Neural cell (in vitro differentiated cells): ENCODE measurements around the gene CELSR1. TPM values are rescaled to one million over a fixed set of nuclear protein-coding genes. Genes with fewer than 3 reads are reported as not detected.

Source experiments
- H2AFZ ChIP-seq: fragments of 200-600, 300-800 bp; sonication (generic), shearing (Covaris generic); 2 replicates; pipeline ENCODE4 v1.6.0; 2014; ENCODE audit warnings: low read depth, mild to moderate bottlenecking, antibody characterized with exemption, low read length, moderate library complexity
- H3F3A ChIP-seq: fragments of 200-600 bp; shearing (Covaris generic); 2 replicates; pipeline ENCODE4 v1.6.1; 2016; ENCODE audit warnings: mild to moderate bottlenecking, moderate library complexity, mixed read lengths, antibody characterized with exemption, low read length; ENCODE audit not compliant: insufficient read depth, poor library complexity, severe bottlenecking
- H3K27ac ChIP-seq: fragments of 200-600, 300-800 bp; sonication (generic), shearing (Covaris generic); 2 replicates; pipeline ENCODE4 v1.5.1; 2014; ENCODE audit warnings: mild to moderate bottlenecking, low read length, moderate library complexity
- H3K27me3 ChIP-seq: fragments of 300-800, 200-600 bp; sonication (generic), shearing (Covaris generic); 2 replicates; pipeline ENCODE4 v1.6.0; 2014; ENCODE audit warnings: mild to moderate bottlenecking, low read depth, low read length, moderate library complexity; ENCODE audit not compliant: insufficient read depth
- H3K36me3 ChIP-seq: fragments of 300-800, 200-600 bp; sonication (generic), shearing (Covaris generic); 2 replicates; pipeline ENCODE4 v1.5.1; 2014; ENCODE audit warnings: mild to moderate bottlenecking, antibody characterized with exemption, low read length, moderate library complexity; ENCODE audit not compliant: insufficient read depth
- H3K4me2 ChIP-seq: fragments of 300-800, 200-600 bp; sonication (generic), shearing (Covaris generic); 2 replicates; pipeline ENCODE4 v1.6.0; 2014; ENCODE audit warnings: mild to moderate bottlenecking, low read length
- H3K4me3 ChIP-seq: fragments of 300-800, 200-600 bp; sonication (generic), shearing (Covaris generic); 2 replicates; pipeline ENCODE4 v1.5.1; 2014; ENCODE audit warnings: mild to moderate bottlenecking, low read length, moderate library complexity
- H3K79me2 ChIP-seq: fragments of 200-600 bp; shearing (Covaris generic); replicated peaks from 2 replicates; pipeline ENCODE4 v1.6.0; 2014; ENCODE audit warnings: mild to moderate bottlenecking, low read length, moderate library complexity; ENCODE audit not compliant: insufficient read depth
- H3K9ac ChIP-seq: fragments of 300-800, 200-600 bp; sonication (generic), shearing (Covaris generic); 2 replicates; pipeline ENCODE4 v1.6.1; 2016; ENCODE audit warnings: mild to moderate bottlenecking, low read length, mixed read lengths
- H3K9me2 ChIP-seq: fragments of 200-600 bp; shearing (Covaris generic); 2 replicates; pipeline ENCODE4 v1.6.1; 2016; ENCODE audit warnings: mild to moderate bottlenecking, low read length, mixed read lengths; ENCODE audit not compliant: insufficient read depth
- H3K9me3 ChIP-seq: fragments of 200-600, 300-800 bp; sonication (generic), shearing (Covaris generic); 2 replicates; pipeline ENCODE4 v1.6.1; 2016; ENCODE audit warnings: mild to moderate bottlenecking, mixed run types, low read length, moderate library complexity, mixed read lengths
- H4K20me1 ChIP-seq: fragments of 200-600 bp; shearing (Covaris generic); 2 replicates; pipeline ENCODE4 v1.6.1; 2016; ENCODE audit warnings: mild to moderate bottlenecking, mixed run types; ENCODE audit not compliant: insufficient read depth
- CTCF ChIP-seq: fragments of 450-650 bp; IDR thresholded peaks from 2 replicates; pipeline ENCODE4 v1.5.1; 2014; ENCODE audit warnings: antibody characterized with exemption, mild to moderate bottlenecking, moderate library complexity; ENCODE audit not compliant: poor library complexity, severe bottlenecking
- EP300 ChIP-seq: fragments of 450-650 bp; conservative IDR thresholded peaks from 2 replicates; pipeline ENCODE4 v1.6.1; 2014; ENCODE audit warnings: antibody characterized with exemption, mild to moderate bottlenecking, moderate library complexity; ENCODE audit not compliant: poor library complexity, severe bottlenecking
- EZH2 ChIP-seq: fragments of 200-600, 300-800 bp; shearing (Covaris generic), sonication (generic); IDR thresholded peaks from 2 replicates; pipeline ENCODE4 v1.6.1; 2014; ENCODE audit warnings: antibody characterized with exemption, low read length, borderline replicate concordance, mild to moderate bottlenecking; ENCODE audit not compliant: insufficient read depth, poor library complexity, severe bottlenecking
- MXI1 ChIP-seq: fragments of 450-650 bp; conservative IDR thresholded peaks from 2 replicates; pipeline ENCODE4 v1.6.1; 2014; ENCODE audit warnings: antibody characterized with exemption, mild to moderate bottlenecking; ENCODE audit not compliant: poor library complexity, severe bottlenecking
- POLR2AphosphoS5 ChIP-seq: IDR thresholded peaks from 2 replicates; pipeline ENCODE4 v1.6.1; 2012
- RAD21 ChIP-seq: fragments of 450-650 bp; conservative IDR thresholded peaks from 2 replicates; pipeline ENCODE4 v1.6.1; 2014; ENCODE audit warnings: antibody characterized with exemption, mild to moderate bottlenecking, moderate library complexity
- REST ChIP-seq: IDR thresholded peaks from 2 replicates; pipeline ENCODE4 v1.6.1; 2012; ENCODE audit warnings: borderline replicate concordance
- SMC3 ChIP-seq: fragments of 450-650 bp; conservative IDR thresholded peaks from 2 replicates; pipeline ENCODE4 v1.6.1; 2014; ENCODE audit warnings: antibody characterized with exemption, mild to moderate bottlenecking, moderate library complexity; ENCODE audit not compliant: poor library complexity
- TAF1 ChIP-seq: IDR thresholded peaks from 2 replicates; pipeline ENCODE4 v1.6.1; 2012; ENCODE audit warnings: low read depth
- polyA plus RNA-seq: library from polyadenylated mRNA; depleted of rRNA; stranded (reverse); fragments of >200 nt; gene quantifications from 2 replicates; pipeline ENCODE4 v1.2.3, GENCODE V29; 2014

CELSR1 gene
- polyA plus RNA-seq, 1 donor from 2014 or later: 0.14 TPM

- Histone ChIP-seq H3K27me3 (no peaks in the 10 kb centered on the region), H3K27ac (no peak overlapping the region), H3K4me3 (no peak overlapping the region), H3F3A (no peaks in the 10 kb centered on the region), H4K20me1 (no peaks in the 10 kb centered on the region), H3K36me3 (no peaks in the 10 kb centered on the region), H2AFZ (no peak overlapping the region), H3K79me2 (no peaks in the 10 kb centered on the region), H3K9me3 (no peaks in the 10 kb centered on the region), H3K4me2 (no peak overlapping the region), H3K9ac (no peak overlapping the region), H3K9me2 (no peaks in the 10 kb centered on the region)
- no peak for TF ChIP-seq RAD21
Observed at GRCh38 chr22:46363611-46364321, 173.7 kb downstream of the CELSR1 start.

GRCh38 chr22:46362934-46363515, 174.4 kb downstream of the CELSR1 start:
- H3K4me3 ChIP-seq: no peak overlapping the region
- H3K79me2 ChIP-seq: no peaks in the 10 kb centered on the region
- H2AFZ ChIP-seq: no peak overlapping the region
- no peak for TF ChIP-seq POLR2AphosphoS5
- no peak overlapping the region for H3K4me2 ChIP-seq
- H3K9ac ChIP-seq: no peak overlapping the region
- H3K9me2 ChIP-seq: no peaks in the 10 kb centered on the region
- H4K20me1 ChIP-seq: no peaks in the 10 kb centered on the region
- no peaks in the 10 kb centered on the region for H3K27me3 ChIP-seq
- no peaks in the 10 kb centered on the region for H3F3A ChIP-seq
- no peaks in the 10 kb centered on the region for H3K36me3 ChIP-seq
- no peak overlapping the region for H3K27ac ChIP-seq
- H3K9me3 ChIP-seq: no peaks in the 10 kb centered on the region

- H3K9ac ChIP-seq: no peak overlapping the region
- H3K4me2 ChIP-seq: no peak overlapping the region
- no peak overlapping the region for H2AFZ ChIP-seq
- TF ChIP-seq TAF1: no peak
- TF ChIP-seq MXI1: no peak
- no peak for TF ChIP-seq EP300
- no peak for TF ChIP-seq SMC3
- no peak for TF ChIP-seq RAD21
- no peak for TF ChIP-seq REST
- no peak for TF ChIP-seq POLR2AphosphoS5
- TF ChIP-seq CTCF: no peak
- no peak for TF ChIP-seq EZH2
- no peaks in the 10 kb centered on the region for H3K9me2 ChIP-seq
- H3F3A ChIP-seq: no peaks in the 10 kb centered on the region
- H3K9me3 ChIP-seq: no peaks in the 10 kb centered on the region
- H4K20me1 ChIP-seq: no peaks in the 10 kb centered on the region
- H3K27me3 ChIP-seq: no peaks in the 10 kb centered on the region
- H3K36me3 ChIP-seq: no peaks in the 10 kb centered on the region
- no peaks in the 10 kb centered on the region for H3K79me2 ChIP-seq
- H3K4me3 ChIP-seq: no peak overlapping the region
- no peak overlapping the region for H3K27ac ChIP-seq
Observed at GRCh38 chr22:46362203-46362933, 175.1 kb downstream of the CELSR1 start.
